GM19438 (cell line): ENCODE measurements around the gene APOC3.

Source experiments
- ATAC-seq: cut with Tn5 transposase; IDR thresholded peaks from one replicate; pipeline ENCODE4 v1.9.1; 2021; ENCODE audit warnings: low read depth; ENCODE audit not compliant: unreplicated experiment

APOC3 gene

GRCh38 chr11:116869610-116870009 is 39.9 kb downstream of the APOC3 start:
- ATAC-seq, result no peak

- no peak for ATAC-seq
Observed at GRCh38 chr11:116870054-116870453, 40.3 kb downstream of the APOC3 start.

DNA sequence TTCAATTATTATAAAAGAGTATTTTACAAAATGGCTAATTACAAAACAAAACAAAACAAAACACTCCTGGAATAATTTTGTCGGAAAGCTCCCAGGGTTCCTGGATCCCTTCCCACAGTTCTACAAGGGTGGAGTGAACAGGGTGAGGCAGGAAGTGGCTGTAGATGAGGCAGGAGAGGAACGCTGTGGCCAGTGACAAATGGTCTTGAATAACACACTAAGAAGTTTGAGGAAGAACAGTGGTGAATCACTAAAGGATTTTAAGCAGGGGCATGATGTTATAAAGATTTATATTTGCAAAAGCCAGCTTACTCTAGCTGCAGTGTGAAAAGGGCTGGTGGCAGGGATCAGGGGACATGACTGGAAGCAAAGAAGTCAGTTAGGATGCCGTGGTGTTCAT is 41.5 kb downstream of the APOC3 start:
- no peak for ATAC-seq

DNA sequence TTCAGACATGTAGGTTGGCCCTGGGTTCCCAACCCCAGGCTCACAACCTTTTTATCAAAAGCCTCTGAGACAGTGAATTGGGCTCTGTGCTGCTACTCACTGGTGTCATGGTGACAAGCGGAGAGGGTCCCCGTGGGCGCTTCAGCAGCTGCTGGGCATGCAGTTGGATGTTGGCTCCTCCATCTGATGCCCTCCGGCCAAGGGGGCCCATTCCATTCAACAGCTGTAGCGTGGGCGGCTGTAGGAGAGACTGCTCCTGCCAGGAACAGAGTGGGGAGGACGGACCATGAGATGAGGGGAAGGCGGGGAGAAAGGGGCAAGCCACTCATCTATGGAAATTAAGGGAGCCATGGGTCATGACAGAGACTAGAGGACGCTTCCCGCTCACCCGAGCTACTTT is 43.7 kb downstream of the APOC3 start:
- ATAC-seq, result no peak

- ATAC-seq, result no peak
Observed at GRCh38 chr11:116874251-116874650, 44.5 kb downstream of the APOC3 start.

DNA sequence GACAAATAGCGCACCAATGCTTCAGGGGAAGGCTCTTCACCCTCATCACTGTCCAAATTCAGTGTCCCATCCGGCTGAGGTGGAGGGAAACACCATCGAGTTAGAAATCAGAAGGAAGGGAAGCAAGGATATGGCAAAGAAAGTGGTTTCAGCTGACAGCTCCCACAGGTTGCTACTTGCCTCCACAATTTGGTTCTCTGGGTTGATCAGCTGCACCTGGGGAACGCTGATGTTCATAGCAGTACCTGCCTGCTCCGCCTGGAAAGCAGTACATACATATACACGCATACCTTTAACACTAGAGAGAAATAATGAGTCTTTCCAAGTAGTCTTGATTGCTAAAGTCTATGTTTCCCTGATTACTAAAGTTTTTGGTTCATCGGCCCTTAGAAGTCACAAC is 45.5 kb downstream of the APOC3 start:
- no peak for ATAC-seq

- ATAC-seq, result no peak
Observed at GRCh38 chr11:116876656-116877055, 46.9 kb downstream of the APOC3 start.

GRCh38 chr11:116879800-116880625 is 50.3 kb downstream of the APOC3 start:
- no peak for ATAC-seq

DNA sequence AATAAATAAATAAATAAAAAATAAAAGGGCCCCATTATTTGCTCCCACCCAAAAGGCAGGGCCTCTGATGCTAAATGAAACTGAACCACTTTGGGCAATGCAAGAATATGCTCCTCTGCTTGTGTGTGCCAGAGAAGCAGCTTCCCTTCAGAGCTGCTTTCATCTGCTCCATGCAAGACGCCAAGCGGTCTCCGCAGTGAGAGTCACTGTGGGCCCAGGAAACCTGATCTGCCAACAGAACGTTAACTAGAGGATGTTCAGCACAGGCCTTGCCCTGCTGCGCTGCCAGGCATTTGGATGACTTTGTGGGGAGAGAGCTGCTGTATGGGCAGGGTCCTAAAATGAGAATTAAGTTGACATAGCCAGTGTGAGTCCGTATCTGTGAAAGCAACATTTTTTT is 51.4 kb downstream of the APOC3 start:
- no peak for ATAC-seq

GRCh38 chr11:116882386-116882785 is 52.7 kb downstream of the APOC3 start:
- no peak for ATAC-seq
